Osteoblast (primary cell): ENCODE results near the gene RBM26. TPM values are rescaled to one million over a fixed set of nuclear protein-coding genes. Genes with fewer than 3 reads are reported as not detected.
A peak's percentile ranks its signal among the peaks of the same experiment; 100 is the strongest.

Source experiments
- DNase-seq: peaks from one replicate; pipeline ENCODE4 v3.0.0; 2011; ENCODE audit warnings: low spot score, mixed read lengths; ENCODE audit not compliant: insufficient read length; ENCODE audit errors: missing footprints
- H2AFZ ChIP-seq: 2 replicates; pipeline ENCODE4 v1.6.0; 2011; ENCODE audit warnings: mild to moderate bottlenecking, low read length
- H3K27ac ChIP-seq: 2 replicates; pipeline ENCODE4 v1.5.1; 2011; ENCODE audit warnings: mild to moderate bottlenecking, low read depth, low read length, moderate library complexity
- H3K27me3 ChIP-seq: 2 replicates; pipeline ENCODE4 v1.6.0; 2012; ENCODE audit warnings: mild to moderate bottlenecking, control low read depth, inconsistent platforms, low read length, moderate library complexity; ENCODE audit not compliant: insufficient read depth
- H3K36me3 ChIP-seq: 2 replicates; pipeline ENCODE4 v1.5.1; 2011; ENCODE audit warnings: mild to moderate bottlenecking, low read length, control low read depth, moderate library complexity; ENCODE audit not compliant: insufficient read depth
- H3K4me1 ChIP-seq: 2 replicates; pipeline ENCODE4 v1.5.1; 2011; ENCODE audit warnings: mild to moderate bottlenecking, low read length, control low read depth, moderate library complexity; ENCODE audit not compliant: insufficient read depth
- H3K4me2 ChIP-seq: 2 replicates; pipeline ENCODE4 v1.6.0; 2011; ENCODE audit warnings: mild to moderate bottlenecking, low read length; ENCODE audit not compliant: insufficient read depth
- H3K4me3 ChIP-seq: fragments of 200-600 bp; sonication (generic); 3 replicates; pipeline ENCODE4 v1.5.1; 2012; ENCODE audit warnings: mild to moderate bottlenecking, low read length, inconsistent platforms; ENCODE audit not compliant: insufficient read depth
- H3K79me2 ChIP-seq: 2 replicates; pipeline ENCODE4 v1.6.0; 2012; ENCODE audit warnings: mild to moderate bottlenecking, low read length, control low read depth, inconsistent platforms; ENCODE audit not compliant: insufficient read depth
- H3K9me3 ChIP-seq: 2 replicates; pipeline ENCODE4 v1.5.1; 2011; ENCODE audit warnings: low read depth, low read length, control low read depth
- H4K20me1 ChIP-seq: 2 replicates; pipeline ENCODE4 v1.6.0; 2012; ENCODE audit warnings: mild to moderate bottlenecking, low read length, control low read depth; ENCODE audit not compliant: insufficient read depth
- CTCF ChIP-seq: IDR thresholded peaks from 2 replicates; pipeline ENCODE4 v1.5.1; 2011; ENCODE audit warnings: mild to moderate bottlenecking, low read depth, low read length, moderate library complexity; ENCODE audit errors: extremely low read depth
- total RNA-seq: library from RNA; depleted of rRNA; stranded (reverse); fragments of >200 nt; gene quantifications from 2 replicates; pipeline ENCODE4 v1.2.3, GENCODE V29; 2012

RBM26 gene
- total RNA-seq, 1 donor = 35.5 TPM

- H4K20me1 ChIP-seq = peaks cover 46% of the 10 kb centered on the region
- DNase-seq = no peak
- H3K79me2 ChIP-seq = peaks cover 97% of the 10 kb centered on the region
- no peaks in the 10 kb centered on the region for H3K27me3 ChIP-seq
- no peak overlapping the region for H3K27ac ChIP-seq
- H3K4me3 ChIP-seq = no peak overlapping the region
- H3K4me2 ChIP-seq = no peak overlapping the region
- H3K36me3 ChIP-seq = peaks cover 19% of the 10 kb centered on the region
- H3K9me3 ChIP-seq = no peaks in the 10 kb centered on the region
- no peak overlapping the region for H2AFZ ChIP-seq
- H3K4me1 ChIP-seq = peaks cover 16% of the 10 kb centered on the region
- no peak for TF ChIP-seq CTCF
These were observed 7.9 kb downstream of the RBM26 start for GRCh38 chr13:79398127-79398526.

- H3K36me3 ChIP-seq = peaks cover 15% of the 10 kb centered on the region
- H3K9me3 ChIP-seq = no peaks in the 10 kb centered on the region
These were observed 10.2 kb downstream of the RBM26 start for GRCh38 chr13:79395881-79396280.

GRCh38 chr13:79393564-79394249 is 12.3 kb downstream of the RBM26 start:
- H3K27me3 ChIP-seq = no peaks in the 10 kb centered on the region
- peaks cover 10% of the 10 kb centered on the region for H3K36me3 ChIP-seq
- peaks cover 42% of the 10 kb centered on the region for H4K20me1 ChIP-seq
- no peak overlapping the region for H3K27ac ChIP-seq
- DNase-seq = no peak
- H2AFZ ChIP-seq = no peak overlapping the region
- no peak overlapping the region for H3K4me3 ChIP-seq
- no peak for TF ChIP-seq CTCF
- H3K9me3 ChIP-seq = no peaks in the 10 kb centered on the region
- no peak overlapping the region for H3K4me2 ChIP-seq
- H3K79me2 ChIP-seq = peaks cover 89% of the 10 kb centered on the region
- H3K4me1 ChIP-seq = peaks cover 14% of the 10 kb centered on the region

More at GRCh38 chr13:79395881-79396280, 10.2 kb downstream of the RBM26 start:
- H3K4me2 ChIP-seq = no peak overlapping the region
- no peak for DNase-seq
- peaks cover 89% of the 10 kb centered on the region for H3K79me2 ChIP-seq
- peaks cover 44% of the 10 kb centered on the region for H4K20me1 ChIP-seq
- H3K27ac ChIP-seq = no peak overlapping the region
- no peaks in the 10 kb centered on the region for H3K27me3 ChIP-seq
- peaks cover 14% of the 10 kb centered on the region for H3K4me1 ChIP-seq
- TF ChIP-seq CTCF = no peak
- no peak overlapping the region for H2AFZ ChIP-seq
- no peak overlapping the region for H3K4me3 ChIP-seq

- peak overlapping the region; percentile 0 for H3K4me2 ChIP-seq
- H2AFZ ChIP-seq = no peak overlapping the region
- peaks cover 10% of the 10 kb centered on the region for H3K36me3 ChIP-seq
- H3K9me3 ChIP-seq = no peaks in the 10 kb centered on the region
- no peak overlapping the region for H3K27ac ChIP-seq
- no peak overlapping the region for H3K4me3 ChIP-seq
- H3K4me1 ChIP-seq = peaks cover 14% of the 10 kb centered on the region
- H4K20me1 ChIP-seq = peaks cover 44% of the 10 kb centered on the region
- no peak for DNase-seq
- peaks cover 89% of the 10 kb centered on the region for H3K79me2 ChIP-seq
- no peak for TF ChIP-seq CTCF
- H3K27me3 ChIP-seq = no peaks in the 10 kb centered on the region
These were observed 13.0 kb downstream of the RBM26 start for GRCh38 chr13:79392882-79393563.
